B cell (primary cell): Measurements from ENCODE around the gene SSR3. TPM values are rescaled to one million over a fixed set of nuclear protein-coding genes. Genes with fewer than 3 reads are reported as not detected.

Experiments used
- ATAC-seq: fragments of 200-7000 bp; cut with Tn5 transposase; one replicate; pipeline ENCODE4 v1.10.0; 2021; ENCODE audit warnings: low read depth, mild to moderate bottlenecking, moderate number of reproducible peaks, moderate library complexity
- CTCF ChIA-PET: fragments of 350-600 bp; sonication (Branson Sonifier 250); formaldehyde crosslinking; loops from one replicate; lab custom pipeline; 2021; ENCODE audit warnings: antibody characterized with exemption, inconsistent platforms; lab: Charles Lee
- POLR2A ChIA-PET: fragments of 350-600 bp; sonication (Branson Sonifier 250); formaldehyde crosslinking; loops from one replicate; lab custom pipeline; 2021; ENCODE audit warnings: antibody characterized with exemption; lab: Charles Lee
- DNase-seq: peaks from one replicate; pipeline ENCODE4 v3.0.0; 2013
- H2AFZ ChIP-seq: 2 replicates; pipeline ENCODE4 v1.6.1; 2012; ENCODE audit warnings: mild to moderate bottlenecking, low read depth, low read length; ENCODE audit not compliant: insufficient read depth, poor library complexity, severe bottlenecking
- H3K27ac ChIP-seq, 2 donors: 1 replicate in 1 of 2; 2 replicates in 1 of 2; pipeline ENCODE4 v1.5.1; 2012 to 2013; ENCODE audit warnings: low read length in 2 of 2, mild to moderate bottlenecking in 2 of 2, moderate library complexity in 1 of 2
- H3K27me3 ChIP-seq, 4 experiments: fragments of 200-600 bp in 1 of 4; sonication (generic) in 1 of 4; replicated peaks in 1 of 4; 1 replicate in 2 of 4; 2 replicates in 2 of 4; pipeline versions ENCODE4 v1.6.1 to v1.7.0; 2013 to 2016; ENCODE audit warnings: low read length in 3 of 4, mild to moderate bottlenecking in 2 of 4, mixed read lengths in 1 of 4, moderate library complexity in 1 of 4; ENCODE audit not compliant: insufficient read depth in 4 of 4, control insufficient read depth in 3 of 4; ENCODE audit errors: control extremely low read depth in 1 of 4
- H3K36me3 ChIP-seq, 2 experiments: replicated peaks in 1 of 2; 1 replicate in 1 of 2; 2 replicates in 1 of 2; pipeline versions ENCODE4 v1.6.1 to v1.7.1; 2013; ENCODE audit warnings: low read length in 1 of 2; ENCODE audit not compliant: insufficient read depth in 2 of 2, control insufficient read depth in 1 of 2; ENCODE audit errors: control extremely low read depth in 1 of 2, extremely low read depth in 1 of 2
- H3K4me1 ChIP-seq, 2 donors: fragments of 200-600 bp in 1 of 2; sonication (generic) in 1 of 2; 1 replicate in 1 of 2; 2 replicates in 1 of 2; pipeline versions ENCODE4 v1.5.1 to v1.6.1; 2013 to 2017; ENCODE audit warnings: low read length in 2 of 2; ENCODE audit not compliant: control insufficient read depth in 2 of 2, insufficient read depth in 2 of 2
- H3K4me2 ChIP-seq: replicated peaks from 2 replicates; pipeline ENCODE3; 2012; ENCODE audit warnings: mild to moderate bottlenecking, low read depth, low read length; ENCODE audit not compliant: poor library complexity, severe bottlenecking
- H3K4me3 ChIP-seq, 5 experiments: fragments of 200-600 bp in 1 of 5; sonication (generic) in 1 of 5; 1 replicate in 3 of 5; 2 replicates in 2 of 5; pipeline versions ENCODE4 v1.5.1 to v1.7.0; 2011 to 2016; ENCODE audit warnings: low read length in 4 of 5, mild to moderate bottlenecking in 4 of 5, low read depth in 2 of 5, control low read depth in 1 of 5, moderate library complexity in 1 of 5; ENCODE audit not compliant: insufficient read depth in 1 of 5; ENCODE audit errors: control extremely low read depth in 1 of 5, extremely low read depth in 1 of 5
- H3K79me2 ChIP-seq: fragments of 200-600 bp; sonication (generic); one replicate; pipeline ENCODE4 v1.6.0; 2016; ENCODE audit warnings: low read length; ENCODE audit not compliant: control insufficient read depth, insufficient read depth
- H3K9ac ChIP-seq: fragments of 200-600 bp; sonication (generic); 2 replicates; pipeline ENCODE4 v1.6.1; 2017; ENCODE audit warnings: mild to moderate bottlenecking, low read length, moderate library complexity
- H3K9me3 ChIP-seq, 3 donors: one replicate each; pipeline versions ENCODE4 v1.6.1 to v1.7.1; 2013; ENCODE audit warnings: low read length in 2 of 3; ENCODE audit not compliant: control insufficient read depth in 2 of 3, insufficient read depth in 1 of 3; ENCODE audit errors: control extremely low read depth in 1 of 3
- H4K20me1 ChIP-seq: 2 replicates; pipeline ENCODE4 v1.6.0; 2012; ENCODE audit warnings: mild to moderate bottlenecking, low read length; ENCODE audit not compliant: insufficient read depth, control insufficient read depth, poor library complexity, severe bottlenecking
- H3K27ac Mint-ChIP-seq: one replicate; pipeline ENCODE4 v1.8.0; 2021; ENCODE audit warnings: mixed read lengths
- H3K27me3 Mint-ChIP-seq: one replicate; pipeline ENCODE4 v1.8.0; 2021; ENCODE audit warnings: mixed read lengths
- H3K4me1 Mint-ChIP-seq: one replicate; pipeline ENCODE4 v1.8.0; 2021; ENCODE audit warnings: mixed read lengths
- H3K4me3 Mint-ChIP-seq: one replicate; pipeline ENCODE4 v1.8.0; 2021; ENCODE audit warnings: mixed read lengths
- H3K9me3 Mint-ChIP-seq: one replicate; pipeline ENCODE4 v1.8.0; 2022; ENCODE audit warnings: mixed read lengths; ENCODE audit not compliant: insufficient read depth
- CTCF ChIP-seq: fragments of 200-600 bp; IDR thresholded peaks from one replicate; pipeline ENCODE4 v1.8.0; 2022; ENCODE audit warnings: antibody characterized with exemption, mild to moderate bottlenecking
- EZH2 ChIP-seq: IDR thresholded peaks from 2 replicates; pipeline ENCODE4 v1.6.1; 2012; ENCODE audit warnings: borderline replicate concordance, low read depth, mild to moderate bottlenecking, moderate library complexity, low read length; ENCODE audit not compliant: insufficient read depth, poor library complexity, severe bottlenecking
- WGBS: methylation state at CpG from one replicate; pipeline ENCODE4 v1.1.5; 2013; ENCODE audit warnings: missing lambda C conversion rate; ENCODE audit not compliant: insufficient coverage; 5-methylcytosine and 5-hydroxymethylcytosine counted together
- intact Hi-C: fragments of 100-400 bp; cut with micrococcal nuclease; formaldehyde crosslinking; loops from one replicate; pipeline ENCODE4 v1.10.0; 2022
- polyA plus RNA-seq: library from polyadenylated mRNA; depleted of rRNA; stranded (reverse); fragments of >200 nt; gene quantifications from 2 replicates; pipeline ENCODE4 v1.2.3, GENCODE V29; 2012
- total RNA-seq, 2 donors: library from RNA; stranded (reverse); fragments of 120-200 nt in 1 of 2; gene quantifications; 1 replicate in 1 of 2; 2 replicates in 1 of 2; pipeline versions ENCODE4 v1.2.3 to v1.2.4, GENCODE V29; 2013 to 2022

The SSR3 gene
- total and polyA plus RNA-seq, 2 donors (not counting 1 experiment from before 2014, with no cell fraction given), result 17.5 to 69.2 TPM

- no peak overlapping the region for H3K4me3 ChIP-seq
- peaks cover 0 to 5% (median 2%) of the 10 kb centered on the region in 4 experiments for H3K27me3 ChIP-seq
- ATAC-seq (no peak), DNase-seq (no peak)
- intact Hi-C loops, result no loop called here
- no peaks in the 10 kb centered on the region for H3K9me3 Mint-ChIP-seq
- H3K4me1 Mint-ChIP-seq, result no peaks in the 10 kb centered on the region
- WGBS, result 60% methylated on average over 1 of the region's 2 CpGs
- H3K27ac Mint-ChIP-seq, result no peak overlapping the region
- no peak overlapping the region for H3K4me3 Mint-ChIP-seq
- POLR2A ChIA-PET, result no interaction called here
- H3K9ac ChIP-seq, result no peak overlapping the region
- H2AFZ ChIP-seq, result no peak overlapping the region
- peaks cover 8% of the 10 kb centered on the region for H3K27me3 Mint-ChIP-seq
- H3K9me3 ChIP-seq, result no peaks in the 10 kb centered on the region
- no peaks in the 10 kb centered on the region for H3K36me3 ChIP-seq
- H3K27ac ChIP-seq, result no peak overlapping the region
- CTCF ChIA-PET, result interaction anchor here (0.6 kb wide), 1 partner anchor 505 kb away, joined by 3 read pairs; no protein-coding TSS in a partner anchor
- H3K4me2 ChIP-seq, result no peak overlapping the region
- H3K79me2 ChIP-seq, result no peaks in the 10 kb centered on the region
- no peaks in the 10 kb centered on the region for H3K4me1 ChIP-seq
- no peak for TF ChIP-seq CTCF
- no peak for TF ChIP-seq EZH2
- no peaks in the 10 kb centered on the region for H4K20me1 ChIP-seq
These were observed 21.9 kb upstream of the SSR3 start for GRCh38 chr3:156576651-156577348.

GRCh38 chr3:156576051-156576450 lies 21.1 kb upstream of the SSR3 start:
- H3K27ac Mint-ChIP-seq, result no peak overlapping the region
- no peak overlapping the region for H3K4me3 Mint-ChIP-seq
- CTCF ChIA-PET, result interaction anchor here (1.2 kb wide), 1 partner anchor 21 kb away, joined by 3 read pairs; the partner anchor contains the start of gene SSR3

More at GRCh38 chr3:156576051-156576450, 21.1 kb upstream of the SSR3 start:
- Histone ChIP-seq H2AFZ (no peak overlapping the region), H3K36me3 (no peaks in the 10 kb centered on the region), H3K9ac (no peak overlapping the region), H3K27me3 (peaks cover 0 to 5% (median 2%) of the 10 kb centered on the region in 4 experiments), H3K27ac (no peak overlapping the region), H3K4me3 (no peak overlapping the region), H4K20me1 (no peaks in the 10 kb centered on the region), H3K4me1 (no peaks in the 10 kb centered on the region), H3K9me3 (no peaks in the 10 kb centered on the region), H3K4me2 (no peak overlapping the region), H3K79me2 (no peaks in the 10 kb centered on the region)
- Mint-ChIP-seq H3K27me3 (peaks cover 8% of the 10 kb centered on the region), H3K4me1 (no peaks in the 10 kb centered on the region), H3K9me3 (no peaks in the 10 kb centered on the region)
- TF ChIP-seq CTCF (no peak), EZH2 (no peak)
- DNase-seq (no peak), ATAC-seq (no peak)
- WGBS, result 90% methylated on average over 2 of the region's 2 CpGs
- intact Hi-C loops, result no loop called here
- POLR2A ChIA-PET, result no interaction called here
